GM12874 (cell line): ENCODE results near the gene FOXD1.

ENCODE experiments used
- CTCF ChIP-seq: IDR thresholded peaks from 2 replicates; pipeline ENCODE4 v1.5.1; 2011; ENCODE audit warnings: low read depth, mild to moderate bottlenecking, control low read depth, low read length, moderate library complexity; ENCODE audit not compliant: insufficient read depth

FOXD1 gene

GRCh38 chr5:73426034-73426433, 22.5 kb downstream of the FOXD1 start:
- TF ChIP-seq CTCF, result no peak

GRCh38 chr5:73424556-73424977, 24.0 kb downstream of the FOXD1 start:
- no peak for TF ChIP-seq CTCF

- no peak for TF ChIP-seq CTCF
Observed at GRCh38 chr5:73422164-73422563, 26.4 kb downstream of the FOXD1 start.

- TF ChIP-seq CTCF, result no peak
Observed at GRCh38 chr5:73420666-73421065, 27.9 kb downstream of the FOXD1 start.

GRCh38 chr5:73419465-73420390, 28.8 kb downstream of the FOXD1 start:
- TF ChIP-seq CTCF, result no peak

GRCh38 chr5:73419117-73419464, 29.5 kb downstream of the FOXD1 start:
- TF ChIP-seq CTCF, result no peak

- TF ChIP-seq CTCF, result no peak
Observed at GRCh38 chr5:73418244-73418691, 30.3 kb downstream of the FOXD1 start.
